Gastrocnemius medialis (tissue), 4 donors: ENCODE data around the gene MCEE. TPM values are rescaled to one million over a fixed set of nuclear protein-coding genes. Genes with fewer than 3 reads are reported as not detected.

Experiments used
- ATAC-seq, 2 donors: fragments of 150-250 bp; one replicate each; pipeline ENCODE4 v1.9.1; 2016
- DNase-seq, 2 donors: peaks; one replicate each; pipeline ENCODE4 v3.0.0-alpha.2; 2019
- H3K27ac ChIP-seq, 4 donors: fragments of 200-600 bp; sonication (generic); 1 replicate in 1 of 4; 2 replicates in 3 of 4; pipeline ENCODE4 v1.5.1; 2016 to 2018; ENCODE audit warnings: mild to moderate bottlenecking in 2 of 4, moderate library complexity in 1 of 4
- H3K27me3 ChIP-seq, 3 donors: fragments of 200-600 bp; sonication (generic) in 2 of 3; 1 replicate in 1 of 3; 2 replicates in 2 of 3; pipeline versions ENCODE4 v1.5.1 to v1.6.0; 2016 to 2019; ENCODE audit warnings: mild to moderate bottlenecking in 1 of 3, moderate library complexity in 1 of 3
- H3K36me3 ChIP-seq, 2 donors: fragments of 200-600 bp; sonication (generic) in 1 of 2; one replicate each; pipeline ENCODE4 v1.5.1; 2017 to 2018
- H3K4me1 ChIP-seq, 2 donors: fragments of 200-600 bp; sonication (generic) in 1 of 2; one replicate each; pipeline ENCODE4 v1.5.1; 2016 to 2017; ENCODE audit warnings: mild to moderate bottlenecking in 2 of 2
- H3K4me3 ChIP-seq, 4 donors: fragments of 200-600 bp; sonication (generic) in 3 of 4; 1 replicate in 1 of 4; 2 replicates in 3 of 4; pipeline ENCODE4 v1.5.1; 2016 to 2019; ENCODE audit warnings: mild to moderate bottlenecking in 2 of 4
- H3K9me3 ChIP-seq, 3 donors: fragments of 200-600 bp; sonication (generic) in 2 of 3; 1 replicate in 1 of 3; 2 replicates in 2 of 3; pipeline ENCODE4 v1.5.1; 2016 to 2019
- POLR2A ChIP-seq, 2 donors: fragments of 450-650 bp; IDR thresholded peaks; one replicate each; pipeline ENCODE4 v1.6.1; 2017; ENCODE audit warnings: antibody characterized with exemption in 2 of 2, mild to moderate bottlenecking in 2 of 2, moderate library complexity in 2 of 2
- in situ Hi-C, 4 donors: fragments of 200-750 bp; cut with MboI; loops; one replicate each; pipeline versions ENCODE4 v1.15.0 to v1.8.0; 2017; ENCODE audit warnings: low sequenced_read_pairs in 4 of 4
- intact Hi-C: fragments of 100-400 bp; cut with DNase I; formaldehyde crosslinking; loops from one replicate; pipeline ENCODE4 v1.15.1; 2023; ENCODE audit warnings: low total_unique reads
- total RNA-seq, 4 donors: library from RNA; depleted of rRNA; stranded (reverse); fragments of >200 nt; gene quantifications; one replicate each; pipeline versions ENCODE4 v1.1.0 to v1.2.3, GENCODE V29; 2016
- TF ChIP-seq, protein P1 (sequence below), 5 experiments: fragments of 450-650 bp in 3 of 5; fragments of 200-600 bp in 2 of 5; sonication (generic) in 2 of 5; IDR thresholded peaks in 4 of 5; conservative IDR thresholded peaks in 1 of 5; 1 replicate in 4 of 5; 2 replicates in 1 of 5; pipeline ENCODE4 v1.5.1; 2016 to 2019; ENCODE audit warnings: antibody characterized with exemption in 5 of 5, mild to moderate bottlenecking in 3 of 5, moderate library complexity in 3 of 5

Gene MCEE
- total RNA-seq, 4 donors from 2014 or later, result 10.0 to 20.2 (median 13.1) TPM

GRCh38 chr2:71154279-71154678, 24.2 kb upstream of the MCEE start:
- in situ Hi-C loops, result no loop called here
- TF ChIP-seq, protein P1, sequence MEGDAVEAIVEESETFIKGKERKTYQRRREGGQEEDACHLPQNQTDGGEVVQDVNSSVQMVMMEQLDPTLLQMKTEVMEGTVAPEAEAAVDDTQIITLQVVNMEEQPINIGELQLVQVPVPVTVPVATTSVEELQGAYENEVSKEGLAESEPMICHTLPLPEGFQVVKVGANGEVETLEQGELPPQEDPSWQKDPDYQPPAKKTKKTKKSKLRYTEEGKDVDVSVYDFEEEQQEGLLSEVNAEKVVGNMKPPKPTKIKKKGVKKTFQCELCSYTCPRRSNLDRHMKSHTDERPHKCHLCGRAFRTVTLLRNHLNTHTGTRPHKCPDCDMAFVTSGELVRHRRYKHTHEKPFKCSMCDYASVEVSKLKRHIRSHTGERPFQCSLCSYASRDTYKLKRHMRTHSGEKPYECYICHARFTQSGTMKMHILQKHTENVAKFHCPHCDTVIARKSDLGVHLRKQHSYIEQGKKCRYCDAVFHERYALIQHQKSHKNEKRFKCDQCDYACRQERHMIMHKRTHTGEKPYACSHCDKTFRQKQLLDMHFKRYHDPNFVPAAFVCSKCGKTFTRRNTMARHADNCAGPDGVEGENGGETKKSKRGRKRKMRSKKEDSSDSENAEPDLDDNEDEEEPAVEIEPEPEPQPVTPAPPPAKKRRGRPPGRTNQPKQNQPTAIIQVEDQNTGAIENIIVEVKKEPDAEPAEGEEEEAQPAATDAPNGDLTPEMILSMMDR (IDR thresholded peaks at IDR 0.05 in 4 of 5, conservative IDR thresholded peaks at IDR 0.05 in 1 of 5), result no peak
- TF ChIP-seq POLR2A (IDR thresholded peaks at IDR 0.05), result no peak
- H3K27ac ChIP-seq, result no peak overlapping the region
- no peak for DNase-seq
- peaks cover 0 to 13% of the 10 kb centered on the region in 2 donors for H3K36me3 ChIP-seq
- no peaks in the 10 kb centered on the region for H3K27me3 ChIP-seq
- H3K9me3 ChIP-seq, result no peaks in the 10 kb centered on the region
- H3K4me3 ChIP-seq, result no peak overlapping the region
- H3K4me1 ChIP-seq, result peaks cover 5% of the 10 kb centered on the region in 2 donors
- intact Hi-C loops, result loop anchor here (10.0 kb wide), 1 partner anchor 361 kb away; no protein-coding TSS in a partner anchor
- ATAC-seq, result no peak

DNA sequence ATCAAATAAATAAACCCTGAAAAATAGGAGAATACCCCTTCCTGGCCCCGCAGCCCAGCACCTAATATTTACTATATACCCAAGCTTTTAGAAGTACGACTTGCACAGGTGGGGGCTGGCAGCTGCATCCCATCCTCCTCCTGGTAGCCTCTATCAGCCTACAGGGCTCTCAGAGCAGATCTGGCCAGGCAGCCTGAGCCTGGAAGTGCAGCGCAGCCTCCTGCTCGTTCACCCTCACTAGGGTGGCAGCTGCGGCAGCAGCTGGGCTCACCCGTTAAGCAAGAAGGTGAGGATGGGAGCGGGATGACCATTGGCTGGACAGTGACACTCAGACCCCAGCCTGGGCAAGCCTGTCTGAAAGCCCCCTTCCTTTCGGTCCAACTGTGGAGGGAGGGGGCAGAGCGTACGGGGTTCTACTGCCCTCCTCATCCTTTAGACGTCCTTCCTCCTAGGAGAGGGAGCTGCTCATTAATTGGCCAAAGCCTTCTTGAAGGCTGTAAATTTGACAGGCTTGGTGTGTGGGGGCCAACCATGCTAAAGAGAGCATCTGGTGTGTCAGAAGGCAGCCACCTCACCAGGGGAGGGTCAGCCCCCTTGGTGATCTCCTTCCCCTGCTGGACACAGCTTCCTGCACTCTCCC, 23.7 kb upstream of the MCEE start:
- Histone ChIP-seq H3K27ac (no peak overlapping the region), H3K27me3 (no peaks in the 10 kb centered on the region), H3K36me3 (peaks cover 0 to 19% of the 10 kb centered on the region in 2 donors), H3K4me3 (no peak overlapping the region), H3K4me1 (peaks cover 5 to 10% of the 10 kb centered on the region in 2 donors), H3K9me3 (no peaks in the 10 kb centered on the region)
- in situ Hi-C loops, result no loop called here
- intact Hi-C loops, result loop anchor here (10.0 kb wide), 1 partner anchor 361 kb away; no protein-coding TSS in a partner anchor
- no peak for ATAC-seq
- no peak for DNase-seq
- TF ChIP-seq, protein P1 (IDR thresholded peaks at IDR 0.05 in 4 of 5, conservative IDR thresholded peaks at IDR 0.05 in 1 of 5), result no peak
- TF ChIP-seq POLR2A (IDR thresholded peaks at IDR 0.05), result no peak

DNA sequence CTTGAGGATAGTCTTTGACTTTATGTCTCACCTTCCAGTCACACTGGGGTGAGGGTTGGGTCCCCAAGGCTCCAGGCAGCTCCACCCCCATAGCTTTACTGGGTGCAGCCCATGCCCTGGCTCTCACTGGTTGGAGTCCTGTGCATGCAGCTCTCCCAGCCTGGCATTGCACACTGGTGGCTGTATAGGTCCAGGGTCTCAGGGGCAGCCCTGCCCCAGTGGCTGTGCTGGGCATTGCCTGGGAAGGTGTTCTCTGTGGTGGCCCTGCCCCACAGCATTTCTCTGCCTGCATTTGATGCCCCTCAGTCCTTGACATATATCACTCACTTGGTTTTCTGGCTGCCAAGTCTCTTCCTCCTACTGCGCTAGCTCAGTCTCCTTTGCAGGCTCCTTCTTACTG, 21.6 kb upstream of the MCEE start:
- Histone ChIP-seq H3K36me3 (peaks cover 0 to 40% of the 10 kb centered on the region in 2 donors), H3K4me1 (peaks cover 0 to 10% of the 10 kb centered on the region in 2 donors), H3K27ac (no peak overlapping the region), H3K27me3 (no peaks in the 10 kb centered on the region), H3K4me3 (no peak overlapping the region), H3K9me3 (no peaks in the 10 kb centered on the region)
- no peak for ATAC-seq
- intact Hi-C loops (loop anchor here (10.0 kb wide), 1 partner anchor 363 kb away; no protein-coding TSS in a partner anchor), in situ Hi-C loops (no loop called here)
- no peak for TF ChIP-seq POLR2A (IDR thresholded peaks at IDR 0.05)
- TF ChIP-seq, protein P1 (IDR thresholded peaks at IDR 0.05 in 4 of 5, conservative IDR thresholded peaks at IDR 0.05 in 1 of 5), result no peak
- DNase-seq, result no peak

DNA sequence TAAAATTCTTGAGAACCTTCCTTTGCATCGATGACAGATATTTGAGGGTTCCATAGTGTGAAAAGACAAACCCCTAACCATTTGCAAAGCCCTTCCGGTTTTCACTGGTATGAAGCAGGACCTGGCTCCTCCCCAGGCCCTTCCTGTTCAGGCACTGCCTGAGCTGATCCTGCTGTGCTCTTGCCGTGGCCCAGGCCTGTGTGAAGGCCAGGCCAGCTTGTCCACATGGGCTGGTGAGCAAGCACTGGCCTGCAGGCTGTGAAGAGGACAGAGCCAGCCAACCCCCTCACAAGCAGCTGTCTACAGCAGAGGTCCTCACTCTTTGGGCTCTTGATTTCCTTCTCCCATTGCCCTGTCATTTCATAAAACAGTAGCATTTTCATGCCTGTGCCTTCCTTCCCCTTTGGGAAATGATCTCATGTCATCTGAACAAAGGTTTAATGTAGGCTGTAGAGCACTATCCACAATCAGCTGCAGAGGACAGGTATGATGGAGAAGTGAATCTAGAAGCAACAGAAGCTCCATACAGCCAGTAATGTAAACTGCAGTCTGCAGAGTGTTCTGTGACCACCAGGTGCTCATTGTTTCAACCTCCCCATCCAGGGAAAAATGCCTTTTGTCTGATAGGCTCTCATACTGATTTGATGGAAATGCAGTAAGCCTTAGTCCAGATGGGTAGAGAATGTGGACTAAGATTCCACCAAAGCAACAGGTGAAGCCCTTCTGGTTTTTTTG, 20.2 kb upstream of the MCEE start:
- Histone ChIP-seq H3K36me3 (peaks cover 0 to 53% of the 10 kb centered on the region in 2 donors), H3K9me3 (no peaks in the 10 kb centered on the region), H3K27me3 (no peaks in the 10 kb centered on the region), H3K4me3 (no peak overlapping the region), H3K27ac (no peak overlapping the region), H3K4me1 (peaks cover 0 to 10% of the 10 kb centered on the region in 2 donors)
- intact Hi-C loops, result loop anchor here (10.0 kb wide), 1 partner anchor 365 kb away; no protein-coding TSS in a partner anchor
- TF ChIP-seq, protein P1 (IDR thresholded peaks at IDR 0.05 in 4 of 5, conservative IDR thresholded peaks at IDR 0.05 in 1 of 5), result no peak
- TF ChIP-seq POLR2A (IDR thresholded peaks at IDR 0.05), result no peak
- DNase-seq (no peak), ATAC-seq (no peak)
- in situ Hi-C loops, result no loop called here
